Measurements from ENCODE around the gene HTATSF1. TPM values are rescaled to one million over a fixed set of nuclear protein-coding genes. Genes with fewer than 3 reads are reported as not detected.

Gene HTATSF1
- total RNA-seq: 38.4 and 43.7 TPM in 2 replicates

- Histone ChIP-seq H3K4me3 (ENCODE audit: low read depth, low read length) (peak within 1 kb of the TSS; percentile 62), H3K36me3 (ENCODE audit: control insufficient read depth, insufficient read depth, low read length) (no peaks in the 10 kb centered on the region), H3K27me3 (ENCODE audit: control insufficient read depth, insufficient read depth, low read length) (no peaks in the 10 kb centered on the region)
- DNase-seq (ENCODE audit: low read depth) (peak; percentile 4), FAIRE-seq (no peak)
- TF ChIP-seq CTCF (IDR thresholded peaks at IDR 0.05; ENCODE audit: insufficient read depth, low read length, severe bottlenecking): no peak
Measured at GRCh38 chrX:136497556-136498052, at the start of gene HTATSF1. Gene HTATSF1, plus strand, starts transcription at chrX:136497592. Its CDS starts 93 bp downstream, at chrX:136497685.

GRCh38 chrX:136447968-136448367 is 49.4 kb upstream of the HTATSF1 start:
- TF ChIP-seq CTCF (IDR thresholded peaks at IDR 0.05; ENCODE audit: insufficient read depth, low read length, severe bottlenecking): no peak
- Histone ChIP-seq H3K36me3 (ENCODE audit: control insufficient read depth, insufficient read depth, low read length) (no peaks in the 10 kb centered on the region), H3K27me3 (ENCODE audit: control insufficient read depth, insufficient read depth, low read length) (no peaks in the 10 kb centered on the region), H3K4me3 (ENCODE audit: low read depth, low read length) (no peak overlapping the region)
- no peak for FAIRE-seq
- DNase-seq (ENCODE audit: low read depth): no peak

GRCh38 chrX:136450050-136450830 is 47.2 kb upstream of the HTATSF1 start:
- no peaks in the 10 kb centered on the region for H3K36me3 ChIP-seq (ENCODE audit: control insufficient read depth, insufficient read depth, low read length)
- TF ChIP-seq CTCF (IDR thresholded peaks at IDR 0.05; ENCODE audit: insufficient read depth, low read length, severe bottlenecking): no peak
- FAIRE-seq: no peak
- DNase-seq (ENCODE audit: low read depth): peak; percentile 20
- H3K4me3 ChIP-seq (ENCODE audit: low read depth, low read length): no peak overlapping the region
- no peaks in the 10 kb centered on the region for H3K27me3 ChIP-seq (ENCODE audit: control insufficient read depth, insufficient read depth, low read length)

- Histone ChIP-seq H3K36me3 (ENCODE audit: control insufficient read depth, insufficient read depth, low read length) (no peaks in the 10 kb centered on the region), H3K27me3 (ENCODE audit: control insufficient read depth, insufficient read depth, low read length) (no peaks in the 10 kb centered on the region), H3K4me3 (ENCODE audit: low read depth, low read length) (no peak overlapping the region)
- FAIRE-seq (no peak), DNase-seq (ENCODE audit: low read depth) (no peak)
- no peak for TF ChIP-seq CTCF (IDR thresholded peaks at IDR 0.05; ENCODE audit: insufficient read depth, low read length, severe bottlenecking)
Measured at GRCh38 chrX:136452614-136453013, 44.8 kb upstream of the HTATSF1 start.

GRCh38 chrX:136453114-136453513 is 44.3 kb upstream of the HTATSF1 start:
- FAIRE-seq (no peak), DNase-seq (ENCODE audit: low read depth) (no peak)
- no peaks in the 10 kb centered on the region for H3K36me3 ChIP-seq (ENCODE audit: control insufficient read depth, insufficient read depth, low read length)
- H3K27me3 ChIP-seq (ENCODE audit: control insufficient read depth, insufficient read depth, low read length): no peaks in the 10 kb centered on the region
- TF ChIP-seq CTCF (IDR thresholded peaks at IDR 0.05; ENCODE audit: insufficient read depth, low read length, severe bottlenecking): no peak
- no peak overlapping the region for H3K4me3 ChIP-seq (ENCODE audit: low read depth, low read length)

Data from bronchial epithelial cell (primary cell).